Osteoblast (primary cell): Measurements from ENCODE around the gene PRDM13. TPM values are rescaled to one million over a fixed set of nuclear protein-coding genes. Genes with fewer than 3 reads are reported as not detected.
A peak's percentile ranks its signal among the peaks of the same experiment; 100 is the strongest.

Experiments used
- DNase-seq: peaks from one replicate; pipeline ENCODE4 v3.0.0; 2011; ENCODE audit warnings: low spot score, mixed read lengths; ENCODE audit not compliant: insufficient read length; ENCODE audit errors: missing footprints
- H2AFZ ChIP-seq: 2 replicates; pipeline ENCODE4 v1.6.0; 2011; ENCODE audit warnings: mild to moderate bottlenecking, low read length
- H3K27ac ChIP-seq: 2 replicates; pipeline ENCODE4 v1.5.1; 2011; ENCODE audit warnings: mild to moderate bottlenecking, low read depth, low read length, moderate library complexity
- H3K27me3 ChIP-seq: 2 replicates; pipeline ENCODE4 v1.6.0; 2012; ENCODE audit warnings: mild to moderate bottlenecking, control low read depth, inconsistent platforms, low read length, moderate library complexity; ENCODE audit not compliant: insufficient read depth
- H3K36me3 ChIP-seq: 2 replicates; pipeline ENCODE4 v1.5.1; 2011; ENCODE audit warnings: mild to moderate bottlenecking, low read length, control low read depth, moderate library complexity; ENCODE audit not compliant: insufficient read depth
- H3K4me1 ChIP-seq: 2 replicates; pipeline ENCODE4 v1.5.1; 2011; ENCODE audit warnings: mild to moderate bottlenecking, low read length, control low read depth, moderate library complexity; ENCODE audit not compliant: insufficient read depth
- H3K4me2 ChIP-seq: 2 replicates; pipeline ENCODE4 v1.6.0; 2011; ENCODE audit warnings: mild to moderate bottlenecking, low read length; ENCODE audit not compliant: insufficient read depth
- H3K4me3 ChIP-seq: fragments of 200-600 bp; sonication (generic); 3 replicates; pipeline ENCODE4 v1.5.1; 2012; ENCODE audit warnings: mild to moderate bottlenecking, low read length, inconsistent platforms; ENCODE audit not compliant: insufficient read depth
- H3K79me2 ChIP-seq: 2 replicates; pipeline ENCODE4 v1.6.0; 2012; ENCODE audit warnings: mild to moderate bottlenecking, low read length, control low read depth, inconsistent platforms; ENCODE audit not compliant: insufficient read depth
- H3K9me3 ChIP-seq: 2 replicates; pipeline ENCODE4 v1.5.1; 2011; ENCODE audit warnings: low read depth, low read length, control low read depth
- H4K20me1 ChIP-seq: 2 replicates; pipeline ENCODE4 v1.6.0; 2012; ENCODE audit warnings: mild to moderate bottlenecking, low read length, control low read depth; ENCODE audit not compliant: insufficient read depth
- total RNA-seq: library from RNA; depleted of rRNA; stranded (reverse); fragments of >200 nt; gene quantifications from 2 replicates; pipeline ENCODE4 v1.2.3, GENCODE V29; 2012
- TF ChIP-seq, protein P1 (sequence below): IDR thresholded peaks from 2 replicates; pipeline ENCODE4 v1.5.1; 2011; ENCODE audit warnings: mild to moderate bottlenecking, low read depth, low read length, moderate library complexity; ENCODE audit errors: extremely low read depth

Gene PRDM13
- total RNA-seq, 1 donor = not detected

DNA sequence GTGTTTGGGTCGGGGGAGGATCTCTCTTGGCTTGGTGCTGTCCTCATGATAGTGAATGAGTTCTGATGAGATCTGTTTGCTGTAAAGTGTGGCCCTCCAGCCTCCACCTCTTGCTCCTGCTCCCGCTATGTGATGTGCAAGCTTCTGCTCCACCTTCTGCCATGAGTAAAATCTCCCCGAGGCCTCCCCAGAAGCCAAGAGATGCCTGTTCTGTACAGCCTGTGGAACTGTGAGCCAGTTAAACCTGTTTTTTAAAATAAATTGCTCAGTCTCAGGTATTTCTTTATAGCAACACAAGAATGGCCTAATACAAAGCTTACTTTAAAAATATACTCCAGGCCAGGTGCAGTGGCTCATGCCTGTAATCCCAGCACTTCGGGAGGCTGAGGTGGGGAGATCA, 26.9 kb upstream of the PRDM13 start:
- H3K27me3 ChIP-seq = no peaks in the 10 kb centered on the region
- H3K36me3 ChIP-seq = no peaks in the 10 kb centered on the region
- no peaks in the 10 kb centered on the region for H4K20me1 ChIP-seq
- TF ChIP-seq, protein P1, sequence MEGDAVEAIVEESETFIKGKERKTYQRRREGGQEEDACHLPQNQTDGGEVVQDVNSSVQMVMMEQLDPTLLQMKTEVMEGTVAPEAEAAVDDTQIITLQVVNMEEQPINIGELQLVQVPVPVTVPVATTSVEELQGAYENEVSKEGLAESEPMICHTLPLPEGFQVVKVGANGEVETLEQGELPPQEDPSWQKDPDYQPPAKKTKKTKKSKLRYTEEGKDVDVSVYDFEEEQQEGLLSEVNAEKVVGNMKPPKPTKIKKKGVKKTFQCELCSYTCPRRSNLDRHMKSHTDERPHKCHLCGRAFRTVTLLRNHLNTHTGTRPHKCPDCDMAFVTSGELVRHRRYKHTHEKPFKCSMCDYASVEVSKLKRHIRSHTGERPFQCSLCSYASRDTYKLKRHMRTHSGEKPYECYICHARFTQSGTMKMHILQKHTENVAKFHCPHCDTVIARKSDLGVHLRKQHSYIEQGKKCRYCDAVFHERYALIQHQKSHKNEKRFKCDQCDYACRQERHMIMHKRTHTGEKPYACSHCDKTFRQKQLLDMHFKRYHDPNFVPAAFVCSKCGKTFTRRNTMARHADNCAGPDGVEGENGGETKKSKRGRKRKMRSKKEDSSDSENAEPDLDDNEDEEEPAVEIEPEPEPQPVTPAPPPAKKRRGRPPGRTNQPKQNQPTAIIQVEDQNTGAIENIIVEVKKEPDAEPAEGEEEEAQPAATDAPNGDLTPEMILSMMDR = no peak
- no peaks in the 10 kb centered on the region for H3K9me3 ChIP-seq
- no peak overlapping the region for H2AFZ ChIP-seq
- H3K4me1 ChIP-seq = no peaks in the 10 kb centered on the region
- H3K27ac ChIP-seq = no peak overlapping the region
- DNase-seq = no peak
- no peak overlapping the region for H3K4me2 ChIP-seq
- no peaks in the 10 kb centered on the region for H3K79me2 ChIP-seq
- no peak overlapping the region for H3K4me3 ChIP-seq

- TF ChIP-seq, protein P1 = no peak
- Histone ChIP-seq H3K27ac (no peak overlapping the region), H3K36me3 (no peaks in the 10 kb centered on the region), H3K4me1 (peaks cover 4% of the 10 kb centered on the region), H3K79me2 (no peaks in the 10 kb centered on the region), H3K4me2 (no peak overlapping the region), H3K4me3 (no peak overlapping the region), H3K9me3 (no peaks in the 10 kb centered on the region), H4K20me1 (no peaks in the 10 kb centered on the region), H2AFZ (no peak overlapping the region), H3K27me3 (peaks cover 44% of the 10 kb centered on the region)
- DNase-seq = no peak
These were observed 18.8 kb upstream of the PRDM13 start for GRCh38 chr6:99587792-99588191.

GRCh38 chr6:99588618-99589289, 17.9 kb upstream of the PRDM13 start:
- no peaks in the 10 kb centered on the region for H3K9me3 ChIP-seq
- TF ChIP-seq, protein P1 = peak; percentile 41
- no peaks in the 10 kb centered on the region for H4K20me1 ChIP-seq
- H3K27me3 ChIP-seq = peaks cover 52% of the 10 kb centered on the region
- H3K27ac ChIP-seq = no peak overlapping the region
- H3K79me2 ChIP-seq = no peaks in the 10 kb centered on the region
- peak overlapping the region; percentile 74 for H3K4me3 ChIP-seq
- no peak for DNase-seq
- peak overlapping the region; percentile 81 for H2AFZ ChIP-seq
- H3K4me1 ChIP-seq = peaks cover 9% of the 10 kb centered on the region
- peak overlapping the region; percentile 84 for H3K4me2 ChIP-seq
- no peaks in the 10 kb centered on the region for H3K36me3 ChIP-seq

DNA sequence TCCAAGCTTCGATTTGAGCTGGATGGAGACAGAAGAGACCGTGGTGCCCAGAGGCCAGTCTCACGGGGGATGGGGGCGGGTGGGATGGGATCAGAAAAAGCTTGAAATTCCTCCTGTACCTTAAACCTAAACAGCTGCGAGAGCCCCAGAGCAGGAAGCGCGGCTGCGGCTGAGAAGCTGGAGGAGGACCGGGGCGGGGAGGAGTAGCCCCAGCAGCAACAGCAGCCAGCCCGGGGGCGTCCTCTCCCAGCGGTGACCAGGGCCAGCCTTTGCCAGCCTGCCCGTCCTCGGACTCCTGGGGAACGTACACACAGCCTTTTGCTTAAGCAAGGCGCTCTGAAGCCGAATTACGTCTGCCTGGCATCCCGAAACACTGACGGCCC, 17.4 kb upstream of the PRDM13 start:
- no peaks in the 10 kb centered on the region for H3K79me2 ChIP-seq
- peak overlapping the region; percentile 81 for H2AFZ ChIP-seq
- peaks cover 9% of the 10 kb centered on the region for H3K4me1 ChIP-seq
- H3K4me3 ChIP-seq = peak overlapping the region; percentile 74
- no peaks in the 10 kb centered on the region for H4K20me1 ChIP-seq
- peaks cover 58% of the 10 kb centered on the region for H3K27me3 ChIP-seq
- no peak for DNase-seq
- H3K4me2 ChIP-seq = peak overlapping the region; percentile 84
- no peaks in the 10 kb centered on the region for H3K36me3 ChIP-seq
- TF ChIP-seq, protein P1 = no peak
- H3K27ac ChIP-seq = no peak overlapping the region
- H3K9me3 ChIP-seq = no peaks in the 10 kb centered on the region
